NB4 (cell line): ENCODE measurements around the gene C1QTNF12.

Experiments used
- DNase-seq: peaks from one replicate; pipeline ENCODE4 v3.0.0; 2010; ENCODE audit warnings: low read depth
- H3K4me3 ChIP-seq: one replicate; pipeline ENCODE4 v1.5.1; 2011; ENCODE audit warnings: mild to moderate bottlenecking, low read depth, low read length, moderate library complexity
- MYC ChIP-seq: IDR thresholded peaks from 2 replicates; pipeline ENCODE4 v1.6.1; 2011; ENCODE audit warnings: low read depth, low read length
- POLR2A ChIP-seq: IDR thresholded peaks from 2 replicates; pipeline ENCODE4 v1.6.1; 2011; ENCODE audit warnings: mild to moderate bottlenecking; ENCODE audit not compliant: insufficient read length; ENCODE audit errors: extremely low read depth
- TF ChIP-seq, protein P1 (sequence below): IDR thresholded peaks from one replicate; pipeline ENCODE4 v1.5.1; 2012; ENCODE audit warnings: low read depth, low read length
- TF ChIP-seq, protein P2 (sequence below): IDR thresholded peaks from 2 replicates; pipeline ENCODE4 v1.6.1; 2011; ENCODE audit warnings: low read depth, low read length

The C1QTNF12 gene

GRCh38 chr1:1237874-1238701, 8.4 kb downstream of the C1QTNF12 start:
- H3K4me3 ChIP-seq: no peak overlapping the region
- TF ChIP-seq MYC (no peak), POLR2A (no peak)
- no peak for DNase-seq

- DNase-seq: no peak
- no peak overlapping the region for H3K4me3 ChIP-seq
- no peak for TF ChIP-seq MYC
- TF ChIP-seq, protein P1, sequence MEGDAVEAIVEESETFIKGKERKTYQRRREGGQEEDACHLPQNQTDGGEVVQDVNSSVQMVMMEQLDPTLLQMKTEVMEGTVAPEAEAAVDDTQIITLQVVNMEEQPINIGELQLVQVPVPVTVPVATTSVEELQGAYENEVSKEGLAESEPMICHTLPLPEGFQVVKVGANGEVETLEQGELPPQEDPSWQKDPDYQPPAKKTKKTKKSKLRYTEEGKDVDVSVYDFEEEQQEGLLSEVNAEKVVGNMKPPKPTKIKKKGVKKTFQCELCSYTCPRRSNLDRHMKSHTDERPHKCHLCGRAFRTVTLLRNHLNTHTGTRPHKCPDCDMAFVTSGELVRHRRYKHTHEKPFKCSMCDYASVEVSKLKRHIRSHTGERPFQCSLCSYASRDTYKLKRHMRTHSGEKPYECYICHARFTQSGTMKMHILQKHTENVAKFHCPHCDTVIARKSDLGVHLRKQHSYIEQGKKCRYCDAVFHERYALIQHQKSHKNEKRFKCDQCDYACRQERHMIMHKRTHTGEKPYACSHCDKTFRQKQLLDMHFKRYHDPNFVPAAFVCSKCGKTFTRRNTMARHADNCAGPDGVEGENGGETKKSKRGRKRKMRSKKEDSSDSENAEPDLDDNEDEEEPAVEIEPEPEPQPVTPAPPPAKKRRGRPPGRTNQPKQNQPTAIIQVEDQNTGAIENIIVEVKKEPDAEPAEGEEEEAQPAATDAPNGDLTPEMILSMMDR: no peak
- TF ChIP-seq, protein P2, sequence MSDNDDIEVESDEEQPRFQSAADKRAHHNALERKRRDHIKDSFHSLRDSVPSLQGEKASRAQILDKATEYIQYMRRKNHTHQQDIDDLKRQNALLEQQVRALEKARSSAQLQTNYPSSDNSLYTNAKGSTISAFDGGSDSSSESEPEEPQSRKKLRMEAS: no peak
- no peak for TF ChIP-seq POLR2A
Observed at GRCh38 chr1:1236945-1237873, 9.3 kb downstream of the C1QTNF12 start.

DNA sequence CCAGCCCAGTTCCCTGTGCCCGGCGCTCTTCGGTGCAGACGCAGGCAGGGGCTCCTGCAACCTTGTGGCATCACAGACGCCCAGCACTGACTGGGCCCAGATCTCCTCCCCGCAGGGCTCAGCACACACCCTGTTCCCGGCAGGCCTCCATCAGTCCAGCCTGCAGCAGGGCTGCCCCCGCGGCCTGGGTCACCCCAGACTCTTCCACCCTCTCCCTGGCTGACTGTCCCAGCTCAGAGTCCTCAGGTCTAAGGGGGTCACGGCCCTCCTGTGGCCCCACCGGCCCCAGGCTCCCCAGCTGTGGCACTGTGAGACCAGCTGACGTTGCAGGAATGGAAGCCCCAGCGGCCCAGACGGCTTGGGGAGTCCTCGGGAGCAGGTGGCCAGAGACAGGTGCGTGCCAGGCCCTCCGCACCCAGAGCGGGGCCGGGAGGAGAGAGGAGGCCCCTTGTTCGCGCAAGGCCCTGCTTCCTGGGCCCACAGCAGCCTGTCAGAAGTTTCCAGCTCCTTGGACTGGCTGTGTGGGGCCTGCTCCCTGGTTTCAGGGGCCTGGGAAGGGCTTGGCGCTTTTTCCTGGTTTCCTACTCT, 10.3 kb downstream of the C1QTNF12 start:
- DNase-seq: no peak
- TF ChIP-seq POLR2A: no peak
- TF ChIP-seq MYC: no peak
- TF ChIP-seq, protein P2: no peak
- TF ChIP-seq, protein P1: no peak
- H3K4me3 ChIP-seq: no peak overlapping the region

- DNase-seq: no peak
- no peak overlapping the region for H3K4me3 ChIP-seq
- TF ChIP-seq MYC (no peak), POLR2A (no peak)
- TF ChIP-seq, protein P2: no peak
- TF ChIP-seq, protein P1: no peak
Observed at GRCh38 chr1:1235016-1235744, 11.3 kb downstream of the C1QTNF12 start.

GRCh38 chr1:1234180-1234808, 12.2 kb downstream of the C1QTNF12 start:
- H3K4me3 ChIP-seq: no peak overlapping the region
- TF ChIP-seq, protein P2: no peak
- DNase-seq: no peak

- TF ChIP-seq POLR2A (no peak), MYC (no peak)
- TF ChIP-seq, protein P1: no peak
- TF ChIP-seq, protein P2: no peak
- no peak overlapping the region for H3K4me3 ChIP-seq
Observed at GRCh38 chr1:1233567-1233892, 13.0 kb downstream of the C1QTNF12 start.

More at GRCh38 chr1:1233567-1233892, 13.0 kb downstream of the C1QTNF12 start:
- no peak for DNase-seq
